ENCODE data around the gene TSPAN18.
A peak's percentile ranks its signal among the peaks of the same experiment; 100 is the strongest.

Gene TSPAN18

DNA sequence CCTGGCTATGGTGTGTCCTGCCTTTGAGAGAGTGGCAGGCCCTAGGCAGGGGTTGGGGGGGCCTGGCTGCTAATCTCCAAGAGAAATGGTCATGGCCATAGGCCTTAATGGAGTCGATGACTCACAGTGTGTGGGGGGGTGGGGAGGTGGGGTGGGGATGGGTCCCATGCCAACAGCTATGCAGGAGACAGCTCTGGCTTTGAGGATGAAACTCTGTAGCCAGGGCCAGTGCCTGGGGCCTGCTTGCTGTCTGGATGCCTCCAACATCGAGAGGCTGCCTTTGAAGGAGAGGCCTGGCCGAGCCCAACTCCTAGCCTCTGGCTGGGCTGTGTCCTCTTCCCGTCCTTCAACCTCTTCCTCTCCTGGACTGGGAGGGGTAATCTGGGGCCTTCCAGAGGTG lies 23.9 kb upstream of the TSPAN18 start:
- Mint-ChIP-seq H3K27ac (no peak overlapping the region), H3K9me3 (no peaks in the 10 kb centered on the region), H3K4me3 (no peak overlapping the region), H3K27me3 (peaks cover 7% of the 10 kb centered on the region), H3K36me3 (ENCODE audit: low read depth) (no peaks in the 10 kb centered on the region), H3K4me1 (ENCODE audit: low read depth) (no peaks in the 10 kb centered on the region)

DNA sequence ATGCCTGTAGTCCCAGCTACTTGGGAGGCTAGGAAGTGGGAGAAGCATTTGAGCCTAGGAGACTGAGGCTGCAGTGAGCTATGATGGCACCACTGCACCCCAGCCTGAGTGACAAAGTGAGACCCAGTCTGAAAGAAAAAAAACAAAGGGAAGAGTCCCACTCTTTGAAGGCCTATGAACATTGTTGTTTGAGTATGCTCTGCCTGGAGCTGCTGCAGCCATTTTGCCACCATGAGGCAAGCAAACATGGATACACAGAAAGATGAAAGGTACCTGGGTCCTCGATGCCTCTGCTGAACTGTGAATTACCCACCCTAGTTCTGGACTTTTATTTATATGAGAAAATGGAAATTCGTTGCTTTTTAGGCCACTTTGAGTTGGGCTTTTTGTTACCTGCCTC lies 19.7 kb upstream of the TSPAN18 start:
- H3K4me3 Mint-ChIP-seq = no peak overlapping the region
- H3K36me3 Mint-ChIP-seq (ENCODE audit: low read depth) = no peaks in the 10 kb centered on the region
- H3K9me3 Mint-ChIP-seq = peaks cover 8% of the 10 kb centered on the region
- H3K4me1 Mint-ChIP-seq (ENCODE audit: low read depth) = peaks cover 5% of the 10 kb centered on the region
- H3K27ac Mint-ChIP-seq = no peak overlapping the region
- H3K27me3 Mint-ChIP-seq = peaks cover 5% of the 10 kb centered on the region

DNA sequence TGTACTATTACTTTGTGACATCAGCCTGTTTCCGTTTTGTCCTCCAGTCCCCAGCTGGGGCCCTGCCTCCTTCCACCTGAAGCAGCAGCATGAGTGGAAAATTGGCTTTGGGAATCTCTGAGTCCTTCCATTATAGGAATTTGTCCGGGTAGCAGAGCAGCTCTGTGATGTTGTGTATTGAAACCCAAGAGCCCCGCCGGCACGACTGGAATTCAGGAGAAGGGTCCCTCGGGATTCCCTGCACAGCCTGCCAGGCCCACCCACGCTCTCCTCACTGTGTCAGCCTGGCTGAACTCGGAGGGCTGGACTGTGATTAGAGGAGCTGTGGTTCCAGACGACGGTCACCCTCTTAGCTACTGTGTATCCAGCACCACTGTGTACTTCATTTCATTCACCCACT lies 18.8 kb upstream of the TSPAN18 start:
- Mint-ChIP-seq H3K4me3 (no peak overlapping the region), H3K36me3 (ENCODE audit: low read depth) (no peaks in the 10 kb centered on the region), H3K4me1 (ENCODE audit: low read depth) (peaks cover 5% of the 10 kb centered on the region), H3K27ac (no peak overlapping the region), H3K9me3 (peaks cover 8% of the 10 kb centered on the region), H3K27me3 (peaks cover 5% of the 10 kb centered on the region)

GRCh38 chr11:44708523-44709280 lies 18.1 kb upstream of the TSPAN18 start:
- H3K9me3 Mint-ChIP-seq = peaks cover 8% of the 10 kb centered on the region

GRCh38 chr11:44709281-44709562 lies 17.5 kb upstream of the TSPAN18 start:
- no peaks in the 10 kb centered on the region for H3K36me3 Mint-ChIP-seq (ENCODE audit: low read depth)
- peaks cover 5% of the 10 kb centered on the region for H3K4me1 Mint-ChIP-seq (ENCODE audit: low read depth)
- H3K4me3 Mint-ChIP-seq = no peak overlapping the region
- peaks cover 8% of the 10 kb centered on the region for H3K9me3 Mint-ChIP-seq
- peaks cover 5% of the 10 kb centered on the region for H3K27me3 Mint-ChIP-seq
- no peak overlapping the region for H3K27ac Mint-ChIP-seq

More at GRCh38 chr11:44708523-44709280, 18.1 kb upstream of the TSPAN18 start:
- H3K36me3 Mint-ChIP-seq (ENCODE audit: low read depth) = no peaks in the 10 kb centered on the region
- no peak overlapping the region for H3K27ac Mint-ChIP-seq
- peaks cover 5% of the 10 kb centered on the region for H3K4me1 Mint-ChIP-seq (ENCODE audit: low read depth)
- H3K4me3 Mint-ChIP-seq = no peak overlapping the region
- peaks cover 5% of the 10 kb centered on the region for H3K27me3 Mint-ChIP-seq

DNA sequence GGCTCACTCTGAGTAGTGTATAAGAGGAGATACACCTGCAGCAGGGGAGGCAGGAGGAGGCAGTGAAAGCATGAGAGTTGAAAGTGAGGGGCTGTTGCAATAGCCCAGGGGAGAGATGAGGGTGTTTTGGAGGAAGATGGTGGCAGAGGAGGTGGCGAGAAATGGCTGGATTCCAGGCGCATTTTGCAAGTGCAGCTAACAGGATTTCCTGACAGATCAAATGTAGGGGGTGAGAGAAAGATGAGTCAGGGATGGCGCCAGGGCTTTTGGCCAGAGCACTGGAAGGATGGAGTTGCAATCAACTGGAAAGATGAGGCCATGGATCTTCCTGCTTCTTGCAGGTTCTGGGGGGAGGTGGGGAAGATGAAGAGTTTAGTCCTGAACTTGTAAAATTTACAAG lies 16.8 kb upstream of the TSPAN18 start:
- Mint-ChIP-seq H3K4me1 (ENCODE audit: low read depth) (peaks cover 5% of the 10 kb centered on the region), H3K27ac (no peak overlapping the region), H3K4me3 (no peak overlapping the region), H3K9me3 (peaks cover 8% of the 10 kb centered on the region), H3K36me3 (ENCODE audit: low read depth) (no peaks in the 10 kb centered on the region), H3K27me3 (peaks cover 5% of the 10 kb centered on the region)

GRCh38 chr11:44711113-44711786 lies 15.5 kb upstream of the TSPAN18 start:
- H3K36me3 Mint-ChIP-seq (ENCODE audit: low read depth) = no peaks in the 10 kb centered on the region
- H3K4me1 Mint-ChIP-seq (ENCODE audit: low read depth) = peaks cover 5% of the 10 kb centered on the region
- peaks cover 8% of the 10 kb centered on the region for H3K9me3 Mint-ChIP-seq
- peaks cover 5% of the 10 kb centered on the region for H3K27me3 Mint-ChIP-seq
- no peak overlapping the region for H3K27ac Mint-ChIP-seq
- H3K4me3 Mint-ChIP-seq = no peak overlapping the region

- Mint-ChIP-seq H3K36me3 (ENCODE audit: low read depth) (no peaks in the 10 kb centered on the region), H3K4me3 (no peak overlapping the region), H3K4me1 (ENCODE audit: low read depth) (peaks cover 5% of the 10 kb centered on the region), H3K9me3 (peaks cover 8% of the 10 kb centered on the region), H3K27ac (no peak overlapping the region), H3K27me3 (peaks cover 5% of the 10 kb centered on the region)
Observed at GRCh38 chr11:44711787-44712608, 14.8 kb upstream of the TSPAN18 start.

DNA sequence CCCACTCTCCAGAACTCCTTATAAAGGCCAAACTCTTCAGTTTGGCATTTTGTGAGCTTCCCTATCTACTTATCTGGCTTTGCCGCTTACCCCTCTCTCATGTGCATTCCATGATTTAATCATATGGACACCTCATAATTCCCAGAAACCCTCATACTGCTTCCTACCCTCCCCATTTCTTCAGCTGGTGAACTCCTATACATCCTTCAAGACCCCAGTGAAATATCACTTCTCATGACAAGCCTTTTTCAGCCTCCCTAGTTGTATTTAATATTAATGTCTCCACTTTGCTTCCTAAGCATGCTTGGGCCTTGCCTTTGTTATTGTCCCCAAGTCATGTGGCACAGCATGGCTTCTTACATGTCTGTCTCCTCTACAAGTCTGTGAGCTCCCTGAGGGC lies 13.7 kb upstream of the TSPAN18 start:
- Mint-ChIP-seq H3K9me3 (peaks cover 8% of the 10 kb centered on the region), H3K27me3 (peaks cover 5% of the 10 kb centered on the region), H3K4me1 (ENCODE audit: low read depth) (peaks cover 5% of the 10 kb centered on the region), H3K36me3 (ENCODE audit: low read depth) (no peaks in the 10 kb centered on the region), H3K27ac (no peak overlapping the region), H3K4me3 (no peak overlapping the region)

GRCh38 chr11:44716256-44716655 lies 10.5 kb upstream of the TSPAN18 start:
- H3K27ac Mint-ChIP-seq = no peak overlapping the region
- no peaks in the 10 kb centered on the region for H3K4me1 Mint-ChIP-seq (ENCODE audit: low read depth)
- H3K9me3 Mint-ChIP-seq = no peaks in the 10 kb centered on the region
- H3K27me3 Mint-ChIP-seq = no peaks in the 10 kb centered on the region
- H3K4me3 Mint-ChIP-seq = no peak overlapping the region
- no peaks in the 10 kb centered on the region for H3K36me3 Mint-ChIP-seq (ENCODE audit: low read depth)

DNA sequence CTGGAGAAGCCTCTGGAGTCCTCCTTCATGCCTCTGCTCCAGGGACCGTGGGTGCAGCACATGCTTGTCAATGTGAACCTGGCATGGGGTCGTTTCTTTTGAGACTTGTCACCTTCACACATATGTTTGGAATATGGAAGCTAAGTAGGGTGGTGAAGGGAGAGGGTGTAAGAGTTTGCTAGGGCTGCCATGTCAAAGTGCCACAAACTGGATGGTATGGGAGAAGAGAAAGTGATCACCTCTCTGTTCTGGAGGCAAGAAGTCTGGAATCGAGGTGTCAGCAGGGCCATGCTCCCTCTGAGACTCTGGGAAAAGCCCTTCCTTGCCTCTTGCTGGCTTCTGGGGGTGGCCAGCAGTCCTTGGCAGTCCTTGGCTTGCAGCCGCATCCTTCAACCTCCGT lies 8.7 kb upstream of the TSPAN18 start:
- no peak overlapping the region for H3K4me3 Mint-ChIP-seq
- H3K27ac Mint-ChIP-seq = no peak overlapping the region
- no peaks in the 10 kb centered on the region for H3K4me1 Mint-ChIP-seq (ENCODE audit: low read depth)
- no peaks in the 10 kb centered on the region for H3K27me3 Mint-ChIP-seq
- no peaks in the 10 kb centered on the region for H3K9me3 Mint-ChIP-seq
- no peaks in the 10 kb centered on the region for H3K36me3 Mint-ChIP-seq (ENCODE audit: low read depth)

DNA sequence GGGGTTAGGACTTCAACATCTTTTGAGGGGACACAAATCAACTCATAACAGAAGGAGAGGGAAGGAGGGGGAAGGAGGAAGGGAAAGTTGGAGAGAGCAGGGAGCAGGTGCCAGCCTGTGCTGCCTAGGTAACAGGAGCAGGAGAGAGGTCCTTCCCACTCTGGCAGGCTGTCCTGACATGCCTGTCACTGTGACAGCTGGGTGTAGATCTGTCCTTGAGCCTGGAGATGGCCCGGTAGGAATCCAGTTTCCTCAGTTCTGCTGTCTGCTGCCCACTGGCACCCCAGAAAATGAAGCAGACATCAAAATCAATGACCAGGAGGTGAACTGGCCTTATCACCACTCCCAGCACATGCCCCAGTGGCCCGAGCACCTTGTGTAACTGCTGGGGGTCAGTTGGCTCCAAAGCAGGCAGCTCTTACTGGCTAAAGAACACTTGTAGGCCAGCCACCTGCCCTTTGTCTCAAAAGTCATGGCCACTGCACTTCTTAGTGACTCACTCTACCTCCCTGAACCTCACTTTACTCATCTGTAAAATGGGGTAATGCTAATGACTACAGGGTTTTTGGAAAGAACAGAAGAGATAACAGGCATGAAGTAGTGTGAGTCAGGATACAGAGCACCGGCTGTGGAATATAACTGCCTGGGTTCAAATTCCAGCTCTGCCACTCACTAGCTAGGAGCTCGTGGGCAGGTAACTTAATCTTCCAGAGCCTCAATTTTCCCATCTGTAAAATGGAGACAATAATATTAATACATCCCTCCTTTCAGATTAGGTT lies 8.0 kb upstream of the TSPAN18 start:
- no peak overlapping the region for H3K4me3 Mint-ChIP-seq
- no peaks in the 10 kb centered on the region for H3K9me3 Mint-ChIP-seq
- H3K27ac Mint-ChIP-seq = no peak overlapping the region
- H3K4me1 Mint-ChIP-seq (ENCODE audit: low read depth) = no peaks in the 10 kb centered on the region
- H3K36me3 Mint-ChIP-seq (ENCODE audit: low read depth) = no peaks in the 10 kb centered on the region
- peaks cover 3% of the 10 kb centered on the region for H3K27me3 Mint-ChIP-seq

DNA sequence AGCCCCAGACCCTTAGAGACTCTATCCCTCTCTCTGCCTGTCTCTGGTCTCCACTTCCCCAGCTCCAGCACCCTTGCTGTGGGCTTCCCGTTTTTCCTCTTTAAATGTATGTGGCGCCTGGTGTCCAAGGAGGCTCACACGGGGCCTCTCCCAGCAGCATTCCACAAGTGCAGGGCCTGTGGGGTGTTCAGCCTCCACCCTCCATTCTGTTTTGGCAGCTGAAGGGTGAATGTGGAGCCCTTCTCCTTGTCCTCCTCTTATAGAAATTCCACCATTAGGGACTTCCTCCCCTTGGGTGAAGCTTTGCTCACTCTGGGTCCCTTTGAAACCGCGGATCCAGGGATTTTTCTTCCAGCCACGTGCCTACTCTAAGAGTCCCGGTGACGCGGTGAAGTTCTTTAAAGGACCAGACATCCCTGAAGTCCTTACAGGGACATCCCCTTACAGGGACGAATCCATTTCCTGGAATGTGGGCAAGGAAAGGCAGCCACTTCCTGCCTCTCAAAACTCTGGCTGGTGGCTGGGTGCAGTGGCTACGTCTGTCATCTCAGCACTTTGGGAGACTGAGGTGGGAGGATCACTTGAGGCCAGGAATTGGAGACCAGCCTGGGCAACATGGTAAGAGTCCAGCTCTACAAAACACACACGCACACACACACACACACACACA lies 1.6 kb upstream of the TSPAN18 start:
- no peak overlapping the region for H3K27ac Mint-ChIP-seq
- peaks cover 24% of the 10 kb centered on the region for H3K27me3 Mint-ChIP-seq
- H3K4me1 Mint-ChIP-seq (ENCODE audit: low read depth) = peaks cover 37% of the 10 kb centered on the region
- H3K36me3 Mint-ChIP-seq (ENCODE audit: low read depth) = no peaks in the 10 kb centered on the region
- no peaks in the 10 kb centered on the region for H3K9me3 Mint-ChIP-seq
- H3K4me3 Mint-ChIP-seq = no peak overlapping the region

DNA sequence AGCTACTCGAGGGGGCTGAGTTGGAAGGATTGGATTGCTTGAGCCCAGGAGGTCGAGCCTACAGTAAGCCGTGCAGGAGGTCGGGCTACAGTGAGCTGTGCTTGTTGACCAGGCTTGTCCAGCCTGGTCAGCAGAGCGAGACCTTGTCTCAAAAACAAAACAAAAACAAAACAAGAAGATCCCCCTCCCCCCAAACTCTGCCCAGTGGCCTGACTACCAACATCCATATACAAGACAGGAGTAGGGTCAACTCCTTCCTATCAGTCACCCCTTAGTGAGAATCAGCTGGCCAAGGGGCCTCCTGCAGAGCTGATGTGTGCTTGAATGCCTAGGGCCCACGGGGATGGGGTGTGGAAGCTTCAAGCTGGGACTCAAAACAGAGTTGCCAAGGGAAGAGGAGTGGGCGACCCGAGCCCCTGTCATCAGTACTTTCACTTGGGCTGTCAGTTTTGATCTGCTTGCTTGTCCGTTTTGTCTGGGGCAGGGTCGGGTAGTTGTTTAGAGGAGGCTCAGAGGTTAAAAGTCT lies 942 bp upstream of the TSPAN18 start:
- Mint-ChIP-seq H3K4me1 (ENCODE audit: low read depth) (peaks cover 41% of the 10 kb centered on the region), H3K9me3 (no peaks in the 10 kb centered on the region), H3K36me3 (ENCODE audit: low read depth) (no peaks in the 10 kb centered on the region), H3K27ac (peak overlapping the region; percentile 36), H3K27me3 (peaks cover 25% of the 10 kb centered on the region), H3K4me3 (peak overlapping the region; percentile 69)

All from stimulated activated naive CD8-positive, alpha-beta T cell treated with anti-CD3 and anti-CD28 coated beads, Interleukin-15, Interleukin-2, amounts not matched to agents 100 ng/mL and 50 ng/mL, for 24 hours (primary cell).